GM12878 (cell line): Measurements from ENCODE around the gene COMMD7. TPM values are rescaled to one million over a fixed set of nuclear protein-coding genes. Genes with fewer than 3 reads are reported as not detected.

Experiments used
- BACH1 ChIP-seq: fragments of 450-650 bp; IDR thresholded peaks from 2 replicates; pipeline ENCODE4 v1.6.1; 2017; ENCODE audit warnings: mild to moderate bottlenecking, borderline replicate concordance
- BHLHE40 ChIP-seq, 2 experiments: fragments of 450-650 bp in 1 of 2; IDR thresholded peaks; 2 replicates each; pipeline ENCODE4 v1.6.1; 2011 to 2017; ENCODE audit warnings: low read depth in 2 of 2, borderline replicate concordance in 1 of 2, improper control_type of control experiment in 1 of 2, low read length in 1 of 2, mild to moderate bottlenecking in 1 of 2
- CREM ChIP-seq: IDR thresholded peaks from 2 replicates; pipeline ENCODE4 v1.6.1; 2014; ENCODE audit warnings: antibody characterized with exemption, low read depth
- EGR1 ChIP-seq, 2 experiments: IDR thresholded peaks; 1 replicate in 1 of 2; 2 replicates in 1 of 2; pipeline ENCODE4 v1.6.1; 2011 to 2012; ENCODE audit warnings: low read depth in 2 of 2, low read length in 2 of 2, borderline replicate concordance in 1 of 2, mild to moderate bottlenecking in 1 of 2, moderate library complexity in 1 of 2
- ESRRA ChIP-seq: IDR thresholded peaks from 2 replicates; pipeline ENCODE4 v1.6.1; 2012; ENCODE audit warnings: mild to moderate bottlenecking, low read length, improper control_type of control experiment
- FOXM1 ChIP-seq: IDR thresholded peaks from 2 replicates; pipeline ENCODE4 v1.6.1; 2012; ENCODE audit warnings: low read depth, mild to moderate bottlenecking, inconsistent platforms, low read length, moderate library complexity
- GATAD2B ChIP-seq: fragments of 450-650 bp; conservative IDR thresholded peaks from 2 replicates; pipeline ENCODE4 v1.6.1; 2017; ENCODE audit warnings: low read depth, mild to moderate bottlenecking, moderate library complexity
- KLF5 ChIP-seq: fragments of 450-650 bp; IDR thresholded peaks from 2 replicates; pipeline ENCODE4 v1.6.1; 2014; ENCODE audit warnings: mild to moderate bottlenecking; ENCODE audit not compliant: partially characterized antibody
- MTA3 ChIP-seq: IDR thresholded peaks from 2 replicates; pipeline ENCODE4 v1.6.1; 2012; ENCODE audit warnings: low read length, inconsistent platforms, borderline replicate concordance
- MYC ChIP-seq: IDR thresholded peaks from 2 replicates; pipeline ENCODE4 v1.6.1; 2011; ENCODE audit warnings: mild to moderate bottlenecking, low read length, moderate library complexity, inconsistent platforms; ENCODE audit not compliant: insufficient read depth, insufficient replicate concordance, insufficient read length, severe bottlenecking
- POU2F2 ChIP-seq: IDR thresholded peaks from 3 replicates; pipeline ENCODE4 v1.6.1; 2011; ENCODE audit warnings: low read depth, mild to moderate bottlenecking, low read length, borderline replicate concordance
- RB1 ChIP-seq: fragments of 450-650 bp; formaldehyde crosslinking; IDR thresholded peaks from 2 replicates; pipeline ENCODE4 v1.6.1; 2017; ENCODE audit warnings: mild to moderate bottlenecking, borderline replicate concordance
- RFX5 ChIP-seq: IDR thresholded peaks from 2 replicates; pipeline ENCODE4 v1.6.1; 2011; ENCODE audit warnings: low read depth, low read length, improper control_type of control experiment
- SMARCA5 ChIP-seq: fragments of 450-650 bp; IDR thresholded peaks from 2 replicates; pipeline ENCODE4 v1.6.1; 2017; ENCODE audit warnings: mild to moderate bottlenecking
- SP1 ChIP-seq: IDR thresholded peaks from one replicate; pipeline ENCODE4 v1.6.1; 2011; ENCODE audit warnings: low read depth, low read length
- ZNF217 ChIP-seq: fragments of 450-650 bp; IDR thresholded peaks from 2 replicates; pipeline ENCODE4 v1.6.1; 2017; ENCODE audit warnings: antibody characterized with exemption, mild to moderate bottlenecking
- ZNF24 ChIP-seq: fragments of 450-650 bp; IDR thresholded peaks from 2 replicates; pipeline ENCODE4 v1.6.1; 2017; ENCODE audit warnings: antibody characterized with exemption, mild to moderate bottlenecking
- ZNF622 ChIP-seq: fragments of 450-650 bp; IDR thresholded peaks from 2 replicates; pipeline ENCODE4 v1.6.1; 2017; ENCODE audit warnings: mild to moderate bottlenecking, inconsistent platforms
- polyA plus RNA-seq, 11 experiments: library from polyadenylated mRNA; depleted of rRNA in 4 of 11; unstranded in 6 of 11; stranded (reverse) in 5 of 11; fragments of >200 nt; fragmentation: Nextera tagmentation in 4 of 11; fragmentation: Illumina TruSeq in 1 of 11; extraction: Ambion mirVana in 4 of 11; extraction: Trizol in 1 of 11; gene quantifications; 1 replicate in 1 of 11; 2 replicates in 10 of 11; pipeline versions ENCODE4 v1.2.1 to v1.2.3, GENCODE V29; 2011 to 2016; ENCODE audit warnings: inconsistent platforms in 2 of 11, missing spikeins in 2 of 11, low read depth in 1 of 11
- total RNA-seq, 4 experiments: library from RNA; depleted of rRNA in 3 of 4; stranded (reverse); fragments of >200 nt in 3 of 4; fragmentation: Illumina TruSeq in 1 of 4; extraction: Trizol in 1 of 4; gene quantifications; 2 replicates each; pipeline versions ENCODE4 v1.2.1 to v1.2.3, GENCODE V29; 2013 to 2021
- TF ChIP-seq, protein P1 (sequence below): IDR thresholded peaks from 2 replicates; pipeline ENCODE4 v1.6.1; 2011; ENCODE audit warnings: borderline replicate concordance, low read depth, mild to moderate bottlenecking, moderate library complexity, mixed read lengths, low read length; ENCODE audit not compliant: insufficient read depth; ENCODE audit errors: extremely low read length
- TF ChIP-seq, protein P2 (sequence below): IDR thresholded peaks from 2 replicates; pipeline ENCODE4 v1.6.1; 2011; ENCODE audit warnings: mild to moderate bottlenecking, low read depth, low read length, moderate library complexity; ENCODE audit not compliant: insufficient replicate concordance
- TF ChIP-seq, protein P3 (sequence below), 3 experiments: IDR thresholded peaks in 2 of 3; conservative IDR thresholded peaks in 1 of 3; 2 replicates each; pipeline ENCODE4 v1.5.1; 2011; ENCODE audit warnings: low read depth in 3 of 3, low read length in 3 of 3, mild to moderate bottlenecking in 3 of 3, control low read depth in 2 of 3, moderate library complexity in 2 of 3, inconsistent platforms in 1 of 3, mixed read lengths in 1 of 3; ENCODE audit not compliant: control insufficient read depth in 2 of 3, insufficient read depth in 1 of 3; ENCODE audit errors: extremely low read depth in 1 of 3

COMMD7 gene
- total and polyA plus RNA-seq, 10 of the 15 experiments (the other 5 are each of a cell fraction or from before 2014, with no cell fraction given) = 9.1 to 61.0 (median 27.7) TPM

DNA sequence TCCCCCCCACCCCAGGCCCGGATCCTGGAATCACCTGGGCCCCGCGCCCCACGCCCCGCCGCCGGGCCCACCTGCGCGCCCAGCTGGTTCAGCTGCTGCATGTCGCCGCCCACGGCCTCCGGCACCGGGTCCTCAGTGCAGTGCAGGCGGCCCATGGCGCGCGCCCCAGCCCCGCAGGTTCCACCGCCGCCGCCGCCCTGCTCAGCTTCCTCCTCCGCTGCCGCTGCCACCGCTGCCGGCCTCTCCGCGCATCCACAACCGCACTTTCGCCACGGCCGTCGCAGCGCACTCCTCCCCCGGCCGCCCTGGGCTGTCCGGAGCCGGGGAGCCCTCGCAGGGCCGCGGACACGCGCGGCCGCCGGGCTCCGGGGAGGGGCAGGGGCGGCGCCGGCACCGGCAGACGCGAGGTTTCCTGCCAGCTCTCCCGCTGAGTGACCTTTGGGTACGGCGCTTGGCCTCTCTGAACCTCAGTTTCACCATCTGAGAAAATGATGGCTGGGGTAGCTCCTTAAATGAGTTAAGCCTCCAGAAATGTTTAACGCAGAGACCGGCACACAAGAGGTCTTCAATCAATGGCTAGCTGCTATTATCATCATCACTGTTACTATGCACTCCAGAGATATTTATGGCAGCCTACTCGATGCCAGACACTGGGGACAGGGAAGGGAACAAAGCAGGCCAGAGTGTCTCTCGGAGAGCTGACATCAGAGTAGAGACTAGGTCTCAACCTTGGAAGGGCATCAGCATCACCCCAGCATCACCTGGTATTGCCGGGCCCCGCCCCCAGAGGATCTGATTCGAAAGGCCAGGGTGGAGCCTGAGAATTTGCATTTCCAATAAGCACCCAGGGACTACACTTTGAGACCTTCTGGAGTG is at the start of gene COMMD7 (continued):
- peak; percentile 63; the same call in 1 of the 3 replicates for TF ChIP-seq POU2F2
- TF ChIP-seq MYC = no peak
- TF ChIP-seq, protein P1, sequence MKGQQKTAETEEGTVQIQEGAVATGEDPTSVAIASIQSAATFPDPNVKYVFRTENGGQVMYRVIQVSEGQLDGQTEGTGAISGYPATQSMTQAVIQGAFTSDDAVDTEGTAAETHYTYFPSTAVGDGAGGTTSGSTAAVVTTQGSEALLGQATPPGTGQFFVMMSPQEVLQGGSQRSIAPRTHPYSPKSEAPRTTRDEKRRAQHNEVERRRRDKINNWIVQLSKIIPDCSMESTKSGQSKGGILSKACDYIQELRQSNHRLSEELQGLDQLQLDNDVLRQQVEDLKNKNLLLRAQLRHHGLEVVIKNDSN = peak; percentile 21
- TF ChIP-seq EGR1 (IDR thresholded peaks at IDR 0.05; ENCODE audit: borderline replicate concordance in 1 of 2, low read depth in 2 of 2, low read length in 2 of 2) = peak in 1 of 2 experiments; percentile 46; a peak in 1 of 3 replicates
- TF ChIP-seq KLF5 = peak; percentile 78
- TF ChIP-seq RFX5 = peak; percentile 82
- no peak for TF ChIP-seq ZNF622
- peak; percentile 96 for TF ChIP-seq BACH1
- peak; percentile 87; the same call in 1 of the 2 replicates for TF ChIP-seq RB1
- TF ChIP-seq, protein P2, sequence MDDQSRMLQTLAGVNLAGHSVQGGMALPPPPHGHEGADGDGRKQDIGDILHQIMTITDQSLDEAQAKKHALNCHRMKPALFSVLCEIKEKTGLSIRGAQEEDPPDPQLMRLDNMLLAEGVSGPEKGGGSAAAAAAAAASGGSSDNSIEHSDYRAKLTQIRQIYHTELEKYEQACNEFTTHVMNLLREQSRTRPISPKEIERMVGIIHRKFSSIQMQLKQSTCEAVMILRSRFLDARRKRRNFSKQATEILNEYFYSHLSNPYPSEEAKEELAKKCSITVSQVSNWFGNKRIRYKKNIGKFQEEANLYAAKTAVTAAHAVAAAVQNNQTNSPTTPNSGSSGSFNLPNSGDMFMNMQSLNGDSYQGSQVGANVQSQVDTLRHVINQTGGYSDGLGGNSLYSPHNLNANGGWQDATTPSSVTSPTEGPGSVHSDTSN = no peak
- peak; percentile 91 for TF ChIP-seq GATAD2B
- peak; percentile 30; the same call in 1 of the 2 replicates for TF ChIP-seq ZNF24
- peak; percentile 40; the same call in 1 of the 2 replicates for TF ChIP-seq CREM
- TF ChIP-seq, protein P3, sequence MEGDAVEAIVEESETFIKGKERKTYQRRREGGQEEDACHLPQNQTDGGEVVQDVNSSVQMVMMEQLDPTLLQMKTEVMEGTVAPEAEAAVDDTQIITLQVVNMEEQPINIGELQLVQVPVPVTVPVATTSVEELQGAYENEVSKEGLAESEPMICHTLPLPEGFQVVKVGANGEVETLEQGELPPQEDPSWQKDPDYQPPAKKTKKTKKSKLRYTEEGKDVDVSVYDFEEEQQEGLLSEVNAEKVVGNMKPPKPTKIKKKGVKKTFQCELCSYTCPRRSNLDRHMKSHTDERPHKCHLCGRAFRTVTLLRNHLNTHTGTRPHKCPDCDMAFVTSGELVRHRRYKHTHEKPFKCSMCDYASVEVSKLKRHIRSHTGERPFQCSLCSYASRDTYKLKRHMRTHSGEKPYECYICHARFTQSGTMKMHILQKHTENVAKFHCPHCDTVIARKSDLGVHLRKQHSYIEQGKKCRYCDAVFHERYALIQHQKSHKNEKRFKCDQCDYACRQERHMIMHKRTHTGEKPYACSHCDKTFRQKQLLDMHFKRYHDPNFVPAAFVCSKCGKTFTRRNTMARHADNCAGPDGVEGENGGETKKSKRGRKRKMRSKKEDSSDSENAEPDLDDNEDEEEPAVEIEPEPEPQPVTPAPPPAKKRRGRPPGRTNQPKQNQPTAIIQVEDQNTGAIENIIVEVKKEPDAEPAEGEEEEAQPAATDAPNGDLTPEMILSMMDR (IDR thresholded peaks at IDR 0.05 in 2 of 3, conservative IDR thresholded peaks at IDR 0.05 in 1 of 3; ENCODE audit: control insufficient read depth in 2 of 3, extremely low read depth in 1 of 3, insufficient read depth in 1 of 3, low read depth in 3 of 3, low read length in 3 of 3) = no peak
- no peak for TF ChIP-seq MTA3
- TF ChIP-seq SMARCA5 = peak; percentile 82; the same call in 1 of the 2 replicates
- no peak for TF ChIP-seq SP1
- TF ChIP-seq ESRRA = no peak
- no peak for TF ChIP-seq FOXM1
- TF ChIP-seq BHLHE40 (IDR thresholded peaks at IDR 0.05; ENCODE audit: borderline replicate concordance in 1 of 2, low read depth in 2 of 2, low read length in 1 of 2) = peak in 1 of 2 experiments; percentile 52; a peak in 2 of 4 replicates
- peak; percentile 56; the same call in 1 of the 2 replicates for TF ChIP-seq ZNF217
